HCT116 (cell line): ENCODE measurements around the gene LZTS3. TPM values are rescaled to one million over a fixed set of nuclear protein-coding genes. Genes with fewer than 3 reads are reported as not detected.

Experiments used
- ATAC-seq: fragments of 200-7000 bp; cut with Tn5 transposase; 2 replicates; pipeline ENCODE4 v1.9.1; 2020; ENCODE audit warnings: mild to moderate bottlenecking, moderate library complexity
- BruUV-seq: library from RNA; stranded (reverse); fragments of 400-500 nt; replicated peaks from 2 replicates; lab custom pipeline; 2021; lab: Mats Ljungman, UMichigan
- CTCF ChIA-PET: fragments of 300-600 bp; sonication (Branson Sonifier 250); formaldehyde crosslinking; loops from one replicate; lab custom pipeline; 2021; ENCODE audit warnings: antibody characterized with exemption; lab: Charles Lee
- POLR2A ChIA-PET: fragments of 300-600, 350-600 bp; sonication (Branson Sonifier 250); formaldehyde crosslinking; loops from one replicate; lab custom pipeline; 2021; ENCODE audit warnings: antibody characterized with exemption; lab: Charles Lee
- RAD21 ChIA-PET, 2 experiments: fragments of 300-600 bp; sonication (Branson Sonifier 250); formaldehyde crosslinking; loops; one replicate each; lab custom pipeline; 2023; ENCODE audit warnings: low total read pairs in 2 of 2; ENCODE audit not compliant: uncharacterized antibody in 2 of 2, unreplicated experiment in 2 of 2, low non-redundant PET in 1 of 2; lab: Charles Lee
- DNase-seq: peaks from one replicate; pipeline ENCODE4 v3.0.0-alpha.2; 2010; ENCODE audit warnings: low read depth, low spot score
- H2AFZ ChIP-seq: fragments of 200-600 bp; shearing (Covaris generic), sonication (generic); 2 replicates; pipeline ENCODE4 v1.6.1; 2017; ENCODE audit warnings: low read depth, mixed run types, mixed read lengths, antibody characterized with exemption, low read length; ENCODE audit not compliant: poor library complexity, severe bottlenecking
- H3K27ac ChIP-seq: 2 replicates; pipeline ENCODE4 v1.5.1; 2012; ENCODE audit warnings: low read depth, low read length
- H3K27me3 ChIP-seq: fragments of 200-600 bp; sonication (generic); 2 replicates; pipeline ENCODE4 v1.6.1; 2016; ENCODE audit warnings: mixed run types, low read length, mixed read lengths; ENCODE audit not compliant: insufficient read depth
- H3K36me3 ChIP-seq, 2 experiments: fragments of 200-500 bp in 1 of 2; fragments of 200-600 bp in 1 of 2; sonication (Bioruptor generic) in 1 of 2; sonication (generic) in 1 of 2; 2 replicates each; pipeline versions ENCODE4 v1.5.1 to v1.6.1; 2014 to 2016; ENCODE audit warnings: low read length in 2 of 2, inconsistent platforms in 1 of 2, mixed read lengths in 1 of 2, mixed run types in 1 of 2; ENCODE audit not compliant: insufficient read depth in 2 of 2, control insufficient read depth in 1 of 2
- H3K4me1 ChIP-seq, 2 experiments: fragments of 200-600 bp in 1 of 2; sonication (generic) in 1 of 2; 2 replicates each; pipeline versions ENCODE4 v1.5.1 to v1.6.1; 2012 to 2017; ENCODE audit warnings: low read length in 2 of 2, inconsistent platforms in 1 of 2, mild to moderate bottlenecking in 1 of 2, mixed read lengths in 1 of 2, mixed run types in 1 of 2, moderate library complexity in 1 of 2; ENCODE audit not compliant: insufficient read depth in 2 of 2, control insufficient read depth in 1 of 2
- H3K4me2 ChIP-seq: fragments of 200-600 bp; sonication (generic); 2 replicates; pipeline ENCODE4 v1.6.1; 2017; ENCODE audit warnings: mixed run types, low read length, mixed read lengths
- H3K4me3 ChIP-seq, 2 experiments: fragments of 200-600 bp in 1 of 2; sonication (generic) in 1 of 2; replicated peaks in 1 of 2; 2 replicates each; pipeline ENCODE4 v1.5.1; 2011 to 2016; ENCODE audit warnings: low read length in 2 of 2, control low read depth in 1 of 2, low read depth in 1 of 2, mild to moderate bottlenecking in 1 of 2, mixed read lengths in 1 of 2, mixed run types in 1 of 2
- H3K79me2 ChIP-seq: fragments of 200-600 bp; sonication (generic); 2 replicates; pipeline ENCODE4 v1.6.1; 2017; ENCODE audit warnings: mild to moderate bottlenecking, mixed run types, low read length, moderate library complexity, mixed read lengths; ENCODE audit not compliant: insufficient read depth
- H3K9ac ChIP-seq: fragments of 200-600 bp; sonication (generic); 2 replicates; pipeline ENCODE4 v1.6.1; 2016; ENCODE audit warnings: low read length, mixed read lengths
- H3K9me2 ChIP-seq: fragments of 200-600 bp; sonication (generic), shearing (Covaris generic); 2 replicates; pipeline ENCODE4 v1.6.1; 2017; ENCODE audit warnings: mixed run types, mild to moderate bottlenecking, moderate library complexity; ENCODE audit not compliant: insufficient read depth
- H3K9me3 ChIP-seq, 2 experiments: fragments of 200-500 bp in 1 of 2; fragments of 200-600 bp in 1 of 2; sonication (Bioruptor generic) in 1 of 2; sonication (generic) in 1 of 2; 2 replicates each; pipeline ENCODE4 v1.6.1; 2014 to 2017; ENCODE audit warnings: low read length in 2 of 2, mixed read lengths in 2 of 2, inconsistent platforms in 1 of 2, low read depth in 1 of 2, mild to moderate bottlenecking in 1 of 2, mixed run types in 1 of 2, moderate library complexity in 1 of 2; ENCODE audit not compliant: control insufficient read depth in 1 of 2, insufficient read depth in 1 of 2
- H4K20me1 ChIP-seq: fragments of 200-600 bp; sonication (generic), shearing (Covaris generic); 2 replicates; pipeline ENCODE4 v1.6.1; 2017; ENCODE audit warnings: mixed run types, mild to moderate bottlenecking, moderate library complexity; ENCODE audit not compliant: insufficient read depth
- CEBPB ChIP-seq: IDR thresholded peaks from 2 replicates; pipeline ENCODE4 v1.6.1; 2012; ENCODE audit warnings: low read depth
- POLR2A ChIP-seq: IDR thresholded peaks from 2 replicates; pipeline ENCODE4 v1.7.0; 2011; ENCODE audit warnings: borderline replicate concordance; ENCODE audit not compliant: insufficient read depth, insufficient read length; ENCODE audit errors: extremely low read depth
- SIN3A ChIP-seq: IDR thresholded peaks from 2 replicates; pipeline ENCODE4 v1.6.1; 2012; ENCODE audit warnings: low read depth
- SP1 ChIP-seq: IDR thresholded peaks from 2 replicates; pipeline ENCODE4 v1.6.1; 2012; ENCODE audit warnings: low read depth
- SRF ChIP-seq: IDR thresholded peaks from 2 replicates; pipeline ENCODE4 v1.6.1; 2012; ENCODE audit warnings: low read depth
- TCF7L2 ChIP-seq: IDR thresholded peaks from 2 replicates; pipeline ENCODE4 v1.7.0; 2011; ENCODE audit warnings: borderline replicate concordance, inconsistent platforms; ENCODE audit not compliant: insufficient read depth, insufficient read length; ENCODE audit errors: extremely low read depth
- YY1 ChIP-seq: IDR thresholded peaks from 2 replicates; pipeline ENCODE4 v1.6.1; 2011; ENCODE audit warnings: low read length, low read depth, moderate library complexity, mild to moderate bottlenecking; ENCODE audit not compliant: insufficient replicate concordance; ENCODE audit errors: extremely low read depth
- ZNF274 ChIP-seq: fragments of 200-500 bp; sonication (Bioruptor generic); IDR thresholded peaks from 2 replicates; pipeline ENCODE4 v1.6.1; 2014; ENCODE audit warnings: mild to moderate bottlenecking, low read depth, low read length, inconsistent platforms
- intact Hi-C: fragments of 100-400 bp; cut with micrococcal nuclease; formaldehyde crosslinking; loops from 2 replicates; pipeline ENCODE4 v1.10.0; 2022
- total RNA-seq: library from RNA; stranded (reverse); gene quantifications from one replicate; pipeline ENCODE4 v1.2.1, GENCODE V29; 2021; ENCODE audit not compliant: unreplicated experiment
- TF ChIP-seq, protein P1 (sequence below), 3 experiments: fragments of 200-600 bp in 1 of 3; sonication (generic) in 1 of 3; IDR thresholded peaks in 2 of 3; conservative IDR thresholded peaks in 1 of 3; 2 replicates each; pipeline ENCODE4 v1.5.1; 2012 to 2017; ENCODE audit warnings: low read depth in 2 of 3, low read length in 2 of 3, antibody characterized with exemption in 1 of 3, borderline replicate concordance in 1 of 3, control low read depth in 1 of 3, mild to moderate bottlenecking in 1 of 3, mixed read lengths in 1 of 3, mixed run types in 1 of 3, moderate library complexity in 1 of 3; ENCODE audit not compliant: insufficient read depth in 1 of 3
- TF ChIP-seq, protein P2 (sequence below): IDR thresholded peaks from 2 replicates; pipeline ENCODE4 v1.6.1; 2011; ENCODE audit warnings: mild to moderate bottlenecking, low read length, moderate library complexity; ENCODE audit not compliant: insufficient replicate concordance; ENCODE audit errors: extremely low read depth
- TF ChIP-seq, protein P3 (sequence below): IDR thresholded peaks from 2 replicates; pipeline ENCODE4 v1.6.1; 2012
- TF ChIP-seq, protein P4 (sequence below): IDR thresholded peaks from 2 replicates; pipeline ENCODE4 v1.6.1; 2012
- TF ChIP-seq, protein P5 (sequence below): IDR thresholded peaks from 2 replicates; pipeline ENCODE4 v1.6.1; 2012; ENCODE audit warnings: low read depth

The LZTS3 gene
- total RNA-seq, 1 experiment from 2014 or later = 5.2 TPM

DNA sequence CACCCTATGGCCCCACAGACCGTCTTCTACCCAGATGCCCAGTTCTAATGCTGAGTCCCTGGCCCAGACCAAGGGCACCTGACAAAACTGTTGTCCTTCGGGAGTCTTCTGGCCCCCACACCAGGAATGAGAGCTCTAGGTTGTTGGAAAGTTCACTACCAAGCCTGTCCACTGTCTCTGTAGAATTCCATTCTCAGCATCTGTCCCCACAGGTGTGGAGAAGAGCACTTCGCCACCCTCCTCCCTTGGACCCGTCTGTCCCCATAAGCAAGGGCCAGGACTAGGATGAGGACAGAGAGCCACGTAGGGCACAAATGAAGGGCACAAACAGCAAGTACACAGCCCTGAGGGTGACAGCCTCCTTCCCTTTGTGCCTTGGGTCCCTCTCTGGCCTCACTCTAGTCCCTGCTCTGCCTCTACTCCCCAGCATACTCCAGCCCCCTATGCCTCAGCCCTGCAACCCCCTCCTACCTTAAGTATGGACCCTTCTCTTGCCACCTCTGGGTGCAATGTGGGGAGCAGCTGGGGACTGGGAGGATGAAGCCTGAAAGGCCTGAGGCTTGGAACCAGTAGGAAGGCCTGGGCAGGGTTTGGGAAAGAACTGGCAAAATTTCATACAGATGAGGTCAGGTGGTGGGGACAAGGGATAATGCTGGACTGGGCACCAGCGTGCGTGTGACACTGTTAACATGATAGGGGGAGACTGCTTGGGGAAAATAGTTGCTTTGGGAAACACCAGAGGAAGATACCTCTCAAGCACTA is 4.3 kb downstream of the LZTS3 start:
- ChIA-PET RAD21 (no interaction called here), CTCF (no interaction called here), POLR2A (no interaction called here)
- no peak overlapping the region for H2AFZ ChIP-seq
- H3K4me1 ChIP-seq = peaks cover 3 to 11% of the 10 kb centered on the region in 2 experiments; a peak in 2 of 4 replicates
- no peak for ATAC-seq
- H3K9me3 ChIP-seq = no peaks in the 10 kb centered on the region
- no peaks in the 10 kb centered on the region for H3K79me2 ChIP-seq
- no peaks in the 10 kb centered on the region for H3K36me3 ChIP-seq
- no peaks in the 10 kb centered on the region for H3K9me2 ChIP-seq
- no peak for DNase-seq
- no TSS peak for BruUV-seq
- H3K4me3 ChIP-seq = no peak overlapping the region
- H3K4me2 ChIP-seq = no peak overlapping the region
- intact Hi-C loops = no loop called here
- H4K20me1 ChIP-seq = no peaks in the 10 kb centered on the region
- H3K27me3 ChIP-seq = no peaks in the 10 kb centered on the region
- TF ChIP-seq, protein P1, sequence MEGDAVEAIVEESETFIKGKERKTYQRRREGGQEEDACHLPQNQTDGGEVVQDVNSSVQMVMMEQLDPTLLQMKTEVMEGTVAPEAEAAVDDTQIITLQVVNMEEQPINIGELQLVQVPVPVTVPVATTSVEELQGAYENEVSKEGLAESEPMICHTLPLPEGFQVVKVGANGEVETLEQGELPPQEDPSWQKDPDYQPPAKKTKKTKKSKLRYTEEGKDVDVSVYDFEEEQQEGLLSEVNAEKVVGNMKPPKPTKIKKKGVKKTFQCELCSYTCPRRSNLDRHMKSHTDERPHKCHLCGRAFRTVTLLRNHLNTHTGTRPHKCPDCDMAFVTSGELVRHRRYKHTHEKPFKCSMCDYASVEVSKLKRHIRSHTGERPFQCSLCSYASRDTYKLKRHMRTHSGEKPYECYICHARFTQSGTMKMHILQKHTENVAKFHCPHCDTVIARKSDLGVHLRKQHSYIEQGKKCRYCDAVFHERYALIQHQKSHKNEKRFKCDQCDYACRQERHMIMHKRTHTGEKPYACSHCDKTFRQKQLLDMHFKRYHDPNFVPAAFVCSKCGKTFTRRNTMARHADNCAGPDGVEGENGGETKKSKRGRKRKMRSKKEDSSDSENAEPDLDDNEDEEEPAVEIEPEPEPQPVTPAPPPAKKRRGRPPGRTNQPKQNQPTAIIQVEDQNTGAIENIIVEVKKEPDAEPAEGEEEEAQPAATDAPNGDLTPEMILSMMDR (IDR thresholded peaks at IDR 0.05 in 2 of 3, conservative IDR thresholded peaks at IDR 0.05 in 1 of 3; ENCODE audit: borderline replicate concordance in 1 of 3, insufficient read depth in 1 of 3, low read depth in 2 of 3, low read length in 2 of 3) = no peak
- no peak for TF ChIP-seq POLR2A
- no peak for TF ChIP-seq SP1
- TF ChIP-seq, protein P2, sequence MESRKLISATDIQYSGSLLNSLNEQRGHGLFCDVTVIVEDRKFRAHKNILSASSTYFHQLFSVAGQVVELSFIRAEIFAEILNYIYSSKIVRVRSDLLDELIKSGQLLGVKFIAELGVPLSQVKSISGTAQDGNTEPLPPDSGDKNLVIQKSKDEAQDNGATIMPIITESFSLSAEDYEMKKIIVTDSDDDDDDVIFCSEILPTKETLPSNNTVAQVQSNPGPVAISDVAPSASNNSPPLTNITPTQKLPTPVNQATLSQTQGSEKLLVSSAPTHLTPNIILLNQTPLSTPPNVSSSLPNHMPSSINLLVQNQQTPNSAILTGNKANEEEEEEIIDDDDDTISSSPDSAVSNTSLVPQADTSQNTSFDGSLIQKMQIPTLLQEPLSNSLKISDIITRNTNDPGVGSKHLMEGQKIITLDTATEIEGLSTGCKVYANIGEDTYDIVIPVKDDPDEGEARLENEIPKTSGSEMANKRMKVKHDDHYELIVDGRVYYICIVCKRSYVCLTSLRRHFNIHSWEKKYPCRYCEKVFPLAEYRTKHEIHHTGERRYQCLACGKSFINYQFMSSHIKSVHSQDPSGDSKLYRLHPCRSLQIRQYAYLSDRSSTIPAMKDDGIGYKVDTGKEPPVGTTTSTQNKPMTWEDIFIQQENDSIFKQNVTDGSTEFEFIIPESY = no peak
- TF ChIP-seq SIN3A = no peak
- TF ChIP-seq, protein P3, sequence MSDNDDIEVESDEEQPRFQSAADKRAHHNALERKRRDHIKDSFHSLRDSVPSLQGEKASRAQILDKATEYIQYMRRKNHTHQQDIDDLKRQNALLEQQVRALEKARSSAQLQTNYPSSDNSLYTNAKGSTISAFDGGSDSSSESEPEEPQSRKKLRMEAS = no peak
- TF ChIP-seq, protein P4, sequence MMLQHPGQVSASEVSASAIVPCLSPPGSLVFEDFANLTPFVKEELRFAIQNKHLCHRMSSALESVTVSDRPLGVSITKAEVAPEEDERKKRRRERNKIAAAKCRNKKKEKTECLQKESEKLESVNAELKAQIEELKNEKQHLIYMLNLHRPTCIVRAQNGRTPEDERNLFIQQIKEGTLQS = no peak
- no peak for TF ChIP-seq SRF
- TF ChIP-seq TCF7L2 = no peak
- TF ChIP-seq, protein P5, sequence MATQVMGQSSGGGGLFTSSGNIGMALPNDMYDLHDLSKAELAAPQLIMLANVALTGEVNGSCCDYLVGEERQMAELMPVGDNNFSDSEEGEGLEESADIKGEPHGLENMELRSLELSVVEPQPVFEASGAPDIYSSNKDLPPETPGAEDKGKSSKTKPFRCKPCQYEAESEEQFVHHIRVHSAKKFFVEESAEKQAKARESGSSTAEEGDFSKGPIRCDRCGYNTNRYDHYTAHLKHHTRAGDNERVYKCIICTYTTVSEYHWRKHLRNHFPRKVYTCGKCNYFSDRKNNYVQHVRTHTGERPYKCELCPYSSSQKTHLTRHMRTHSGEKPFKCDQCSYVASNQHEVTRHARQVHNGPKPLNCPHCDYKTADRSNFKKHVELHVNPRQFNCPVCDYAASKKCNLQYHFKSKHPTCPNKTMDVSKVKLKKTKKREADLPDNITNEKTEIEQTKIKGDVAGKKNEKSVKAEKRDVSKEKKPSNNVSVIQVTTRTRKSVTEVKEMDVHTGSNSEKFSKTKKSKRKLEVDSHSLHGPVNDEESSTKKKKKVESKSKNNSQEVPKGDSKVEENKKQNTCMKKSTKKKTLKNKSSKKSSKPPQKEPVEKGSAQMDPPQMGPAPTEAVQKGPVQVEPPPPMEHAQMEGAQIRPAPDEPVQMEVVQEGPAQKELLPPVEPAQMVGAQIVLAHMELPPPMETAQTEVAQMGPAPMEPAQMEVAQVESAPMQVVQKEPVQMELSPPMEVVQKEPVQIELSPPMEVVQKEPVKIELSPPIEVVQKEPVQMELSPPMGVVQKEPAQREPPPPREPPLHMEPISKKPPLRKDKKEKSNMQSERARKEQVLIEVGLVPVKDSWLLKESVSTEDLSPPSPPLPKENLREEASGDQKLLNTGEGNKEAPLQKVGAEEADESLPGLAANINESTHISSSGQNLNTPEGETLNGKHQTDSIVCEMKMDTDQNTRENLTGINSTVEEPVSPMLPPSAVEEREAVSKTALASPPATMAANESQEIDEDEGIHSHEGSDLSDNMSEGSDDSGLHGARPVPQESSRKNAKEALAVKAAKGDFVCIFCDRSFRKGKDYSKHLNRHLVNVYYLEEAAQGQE = no peak
- TF ChIP-seq YY1 = no peak
- TF ChIP-seq ZNF274 = no peak
- no peak for TF ChIP-seq CEBPB
- TF ChIP-seq, all 23 proteins: peak for 0
- Histone ChIP-seq H3K27ac (no peak overlapping the region), H3K9ac (no peak overlapping the region)
